ENCODE data around the gene DDA1. TPM values are rescaled to one million over a fixed set of nuclear protein-coding genes. Genes with fewer than 3 reads are reported as not detected.

Gene DDA1
- 18.8 and 22.9 TPM in 2 replicates for total RNA-seq

GRCh38 chr19:17309198-17309964, at the start of gene DDA1:
Gene DDA1, plus strand, starts transcription at chr19:17309563. Its CDS starts 92 bp downstream, at chr19:17309655.

GRCh38 chr19:17264641-17264979, 44.8 kb upstream of the DDA1 start, which contains the start of gene USHBP1:
Gene USHBP1, minus strand, starts transcription at chr19:17264745. Its CDS starts 446 bp downstream, at chr19:17264299.

GRCh38 chr19:17266975-17267788, 42.2 kb upstream of the DDA1 start, which contains the start of gene BABAM1:
Gene BABAM1, plus strand, starts transcription at chr19:17267443. Its CDS starts 1,364 bp downstream, at chr19:17268807.

GRCh38 chr19:17281391-17282304, 27.7 kb upstream of the DDA1 start, which contains the start of gene ANKLE1:
Gene ANKLE1, plus strand, starts transcription at chr19:17281901. Its CDS starts 20 bp downstream, at chr19:17281921.

GRCh38 chr19:17303167-17303939, 6.0 kb upstream of the DDA1 start, which contains the start of gene ABHD8:
Gene ABHD8, minus strand, starts transcription at chr19:17303425. Its CDS starts 1,809 bp downstream, at chr19:17301616.

GRCh38 chr19:17305517-17306284, 3.7 kb upstream of the DDA1 start, which contains the start of gene MRPL34:
Gene MRPL34, plus strand, starts transcription at chr19:17305872. Its CDS starts 21 bp downstream, at chr19:17305893.

GRCh38 chr19:17334414-17335409, 25.3 kb downstream of the DDA1 start, which contains the start of gene ANO8:
Gene ANO8, minus strand, starts transcription at chr19:17334855. Its CDS starts 185 bp downstream, at chr19:17334670.

GRCh38 chr19:17336872-17337674, 27.7 kb downstream of the DDA1 start, which contains the start of gene GTPBP3:
Gene GTPBP3, plus strand, starts transcription at chr19:17337553. Its CDS starts 59 bp downstream, at chr19:17337612.

Other genes starting within 250 kb of the DDA1 start
- 7.3 and 13.4 TPM in 2 replicates for gene HAUS8, start 234.1 kb upstream of the DDA1 start, total RNA-seq
- 40.6 and 51.3 TPM in 2 replicates for gene MYO9B, start 233.8 kb upstream of the DDA1 start, total RNA-seq
- 28.7 and 43.4 TPM in 2 replicates for gene USE1, start 94.2 kb upstream of the DDA1 start, total RNA-seq
- 20.2 and 28.4 TPM in 2 replicates for gene OCEL1, start 83.3 kb upstream of the DDA1 start, total RNA-seq
- gene NR2F6, start 63.6 kb upstream of the DDA1 start, total RNA-seq: 76.9 and 86.4 TPM in 2 replicates
- 0.26 TPM in 1 of 2 replicates, not detected in the other for gene USHBP1, start 44.8 kb upstream of the DDA1 start, total RNA-seq
- 70.1 and 93.5 TPM in 2 replicates for gene BABAM1, start 42.1 kb upstream of the DDA1 start, total RNA-seq
- 0.39 and 0.96 TPM in 2 replicates for gene ANKLE1, start 27.7 kb upstream of the DDA1 start, total RNA-seq
- 16.2 and 40.7 TPM in 2 replicates for gene ABHD8, start 6.1 kb upstream of the DDA1 start, total RNA-seq
- 48.2 and 57.6 TPM in 2 replicates for gene MRPL34, start 3.7 kb upstream of the DDA1 start, total RNA-seq
- 4.3 and 5.6 TPM in 2 replicates for gene ANO8, start 25.3 kb downstream of the DDA1 start, total RNA-seq
- 11.2 and 18.1 TPM in 2 replicates for gene GTPBP3, start 28.0 kb downstream of the DDA1 start, total RNA-seq
- 1.3 TPM in 1 of 2 replicates, not detected in the other for gene PLVAP, start 67.8 kb downstream of the DDA1 start, total RNA-seq
- not detected in 2 replicates for gene CCDC194, start 84.6 kb downstream of the DDA1 start, total RNA-seq
- gene BST2, start 96.1 kb downstream of the DDA1 start, total RNA-seq: 2.8 and 6.7 TPM in 2 replicates
- 91.5 and 97.4 TPM in 2 replicates for gene MVB12A, start 110.5 kb downstream of the DDA1 start, total RNA-seq
- gene TMEM221, start 139.1 kb downstream of the DDA1 start, total RNA-seq: 0.13 and 0.64 TPM in 2 replicates
- not detected in 2 replicates for gene NXNL1, start 151.4 kb downstream of the DDA1 start, total RNA-seq
- gene SLC27A1, start 161.0 kb downstream of the DDA1 start, total RNA-seq: 10.5 and 25.4 TPM in 2 replicates
- 97.4 and 107 TPM in 2 replicates for gene PGLS, start 202.1 kb downstream of the DDA1 start, total RNA-seq
- gene COLGALT1, start 246.1 kb downstream of the DDA1 start, total RNA-seq: 89.3 and 209 TPM in 2 replicates